ENCODE data around the gene OGFOD2.
"Not testable (repeated sequence)": the region's sequence is repeated elsewhere in the genome, so short reads cannot be mapped to it uniquely, and the experiment has no call there.

The OGFOD2 gene

DNA sequence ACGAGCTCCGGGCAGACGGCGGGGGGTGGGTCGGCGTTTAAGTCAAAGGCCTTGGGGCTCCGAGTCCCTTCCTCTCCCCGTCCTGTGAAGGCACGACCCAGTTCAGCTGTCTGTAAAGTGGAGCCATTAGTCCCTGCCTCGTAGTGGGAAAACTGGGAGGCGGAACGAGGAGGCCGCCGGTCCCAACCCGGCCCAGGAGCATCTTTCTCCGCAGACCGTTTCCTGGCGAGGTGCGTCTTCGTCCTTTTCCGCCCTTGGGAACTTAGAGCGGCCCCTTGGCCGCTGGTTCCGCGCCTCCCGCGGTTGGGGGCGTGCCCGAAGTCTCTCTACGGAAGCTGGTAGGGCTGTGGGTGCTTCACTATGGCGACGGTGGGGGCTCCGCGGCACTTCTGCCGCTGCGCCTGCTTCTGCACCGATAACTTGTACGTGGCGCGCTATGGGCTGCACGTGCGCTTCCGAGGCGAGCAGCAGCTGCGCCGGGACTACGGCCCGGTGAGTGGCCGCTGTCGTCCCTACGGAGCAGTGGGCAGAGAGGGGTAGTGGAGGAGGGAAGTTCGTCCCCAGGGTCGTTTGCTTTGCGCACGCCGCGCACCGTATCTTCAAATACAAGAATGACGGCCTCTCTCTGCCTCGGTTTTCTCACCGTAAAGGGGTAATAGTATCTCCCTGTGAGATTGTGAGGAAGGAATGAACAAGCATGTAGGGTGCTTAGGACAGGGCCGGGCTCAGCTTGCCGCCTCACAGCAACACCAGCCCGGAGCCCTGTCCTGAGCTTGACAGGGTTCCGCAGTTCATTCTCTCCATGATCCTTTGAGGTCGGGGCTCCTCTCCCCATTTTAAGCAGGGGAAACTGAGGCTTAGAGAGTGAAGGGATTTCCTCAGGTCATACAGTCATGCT is at the start of gene OGFOD2:
TSS of gene OGFOD2 (plus strand) at position 353 of the 898 bp plus-strand sequence. CDS start at position 361, 8 bp downstream.
- DNase-seq = peak; percentile 95

- DNase-seq = no peak
Measured at GRCh38 chr12:122927756-122928403, 47.2 kb upstream of the OGFOD2 start.

GRCh38 chr12:122928404-122929147 is 46.5 kb upstream of the OGFOD2 start:
- no peak for DNase-seq

DNA sequence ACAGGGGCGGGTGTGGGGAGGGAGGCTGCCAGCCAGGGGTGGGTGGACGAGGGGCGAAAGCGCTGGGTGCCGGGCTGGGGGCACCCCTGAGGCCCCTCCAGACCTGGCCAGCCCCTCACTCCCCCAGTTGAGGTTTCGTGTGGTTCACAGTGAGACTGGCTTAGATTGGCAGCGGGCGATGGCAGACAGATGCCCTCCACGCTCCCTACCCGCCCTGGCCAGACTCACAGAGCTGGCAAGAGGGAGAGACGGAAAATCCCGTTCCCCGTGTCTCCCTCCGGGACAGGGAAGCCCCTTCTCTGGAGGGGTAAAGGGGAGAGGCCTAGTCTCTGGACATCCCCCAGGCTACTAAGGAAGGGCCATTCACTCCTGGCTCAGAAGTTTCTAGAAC is 45.9 kb upstream of the OGFOD2 start:
- no peak for DNase-seq

- DNase-seq = no peak
Measured at GRCh38 chr12:122929812-122930211, 45.2 kb upstream of the OGFOD2 start.

GRCh38 chr12:122932207-122932606 is 42.8 kb upstream of the OGFOD2 start:
- no peak for DNase-seq

GRCh38 chr12:122934722-122935121 is 40.3 kb upstream of the OGFOD2 start:
- DNase-seq = no peak

- no peak for DNase-seq
Measured at GRCh38 chr12:122935318-122935717, 39.7 kb upstream of the OGFOD2 start.

DNA sequence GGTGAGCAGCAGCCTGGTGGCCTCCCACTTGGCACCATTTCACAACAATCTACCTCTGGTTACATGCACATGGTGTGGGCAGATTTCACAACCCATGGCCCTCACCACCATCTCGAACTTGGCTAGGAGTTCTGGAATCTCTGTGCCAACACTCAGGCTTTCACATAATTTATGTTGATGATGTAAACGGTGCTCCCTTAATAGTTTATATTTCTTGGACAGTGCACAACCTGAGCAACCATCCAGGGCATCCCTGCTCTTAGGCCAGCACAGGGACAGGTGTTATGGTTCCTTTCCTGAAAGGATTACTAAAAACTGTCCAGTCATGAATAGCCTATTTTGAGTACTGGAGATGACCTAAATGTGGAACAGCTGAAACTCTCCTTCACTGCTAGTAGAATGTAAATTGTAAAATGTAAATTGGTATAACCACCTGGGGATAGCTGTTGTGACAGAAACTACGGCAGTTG is 37.4 kb upstream of the OGFOD2 start:
- DNase-seq = no peak

GRCh38 chr12:122939125-122939524 is 35.9 kb upstream of the OGFOD2 start:
- DNase-seq = no peak

DNA sequence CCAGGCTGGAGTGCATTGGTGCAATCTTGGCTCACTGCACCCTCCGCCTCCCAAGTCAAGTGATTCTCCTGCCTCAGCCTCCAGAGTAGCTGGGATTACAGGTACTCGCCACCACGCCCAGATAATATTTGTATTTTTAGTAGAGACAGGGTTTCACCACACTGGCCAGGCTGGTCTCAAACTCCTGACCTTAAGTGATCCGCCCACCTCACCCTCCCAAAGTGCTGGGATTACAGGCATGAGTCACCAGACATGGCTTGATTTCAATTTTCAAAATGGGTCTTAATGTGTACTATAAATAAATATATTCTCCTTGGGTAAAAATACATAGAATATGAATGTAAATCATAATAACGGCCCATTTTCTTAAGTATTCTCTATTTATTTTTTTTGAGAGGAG is 33.7 kb upstream of the OGFOD2 start:
- not testable (repeated sequence) for DNase-seq

GRCh38 chr12:122942637-122943036 is 32.4 kb upstream of the OGFOD2 start:
- no peak for DNase-seq

- no peak for DNase-seq
Measured at GRCh38 chr12:122943196-122943595, 31.8 kb upstream of the OGFOD2 start.

DNA sequence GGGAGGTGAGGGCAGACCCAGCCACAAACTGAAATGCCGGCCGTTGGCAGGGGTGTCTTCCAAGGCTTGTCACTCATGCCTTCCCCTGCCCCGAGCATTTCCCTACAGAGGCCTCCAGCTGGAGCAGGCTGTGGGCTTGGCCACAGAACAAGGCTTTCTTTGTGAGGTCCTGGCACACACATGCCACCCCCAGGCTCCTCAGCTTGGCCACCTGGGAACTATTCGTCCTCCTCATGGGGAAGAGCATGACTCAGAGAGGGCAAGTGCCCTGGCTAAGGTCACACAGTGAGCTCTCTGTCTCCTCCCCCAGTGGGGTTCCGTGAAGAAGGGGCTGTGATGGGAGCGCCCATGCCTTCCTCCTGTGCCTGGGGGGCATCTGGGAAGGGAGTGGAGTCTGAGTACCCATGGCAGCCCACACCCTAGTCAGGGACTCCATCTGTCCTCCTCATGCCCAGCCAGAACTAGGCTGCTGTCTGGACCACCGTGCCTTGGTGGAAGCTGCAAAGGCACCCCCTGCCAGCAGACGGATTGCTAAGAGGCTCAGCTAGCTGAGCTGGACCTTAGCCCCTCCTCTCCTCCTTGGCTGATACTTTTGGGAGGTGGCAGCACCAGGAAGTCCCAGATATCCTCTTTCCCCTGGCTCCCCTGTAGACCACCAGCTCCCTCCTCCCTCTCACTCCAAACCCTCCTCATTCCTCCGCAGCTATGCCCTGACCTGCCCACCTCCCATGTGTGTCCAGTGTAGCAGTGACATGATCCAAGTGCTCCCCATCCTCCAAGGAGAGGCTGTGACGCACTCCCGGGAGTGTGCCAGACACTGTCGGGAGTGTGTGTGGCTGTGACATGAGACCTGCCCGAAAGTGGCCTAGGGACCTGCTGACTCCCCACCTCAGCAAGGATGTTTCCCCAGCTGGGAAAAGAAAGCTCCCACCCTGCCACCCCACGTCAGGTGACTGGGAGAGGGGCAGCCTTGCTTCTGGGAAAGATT is 30.1 kb upstream of the OGFOD2 start:
- no peak for DNase-seq

GRCh38 chr12:122946690-122947341 is 28.2 kb upstream of the OGFOD2 start:
- peak; percentile 92 for DNase-seq

GRCh38 chr12:122947352-122947792 is 27.7 kb upstream of the OGFOD2 start:
- no peak for DNase-seq

DNA sequence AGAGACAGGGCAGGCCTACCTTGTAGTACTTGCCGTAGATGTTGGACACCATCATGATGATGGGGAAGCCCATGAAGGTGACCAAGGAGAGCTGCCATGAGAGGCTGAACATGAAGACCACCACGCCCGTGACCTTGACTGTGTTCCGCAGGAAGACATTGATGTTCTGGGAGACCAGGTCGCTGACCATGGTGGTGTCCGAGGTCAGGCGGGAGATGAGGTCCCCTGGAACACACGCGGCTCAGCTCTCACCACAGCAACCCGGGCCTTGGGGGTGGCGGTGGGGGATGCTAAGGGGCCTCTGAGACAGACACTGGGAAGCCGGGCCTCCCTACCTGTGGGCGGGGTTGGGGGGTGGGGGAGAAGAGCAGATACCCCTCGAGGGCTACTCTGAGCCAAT is 26.4 kb upstream of the OGFOD2 start:
- DNase-seq = no peak

- no peak for DNase-seq
Measured at GRCh38 chr12:122949405-122949804, 25.6 kb upstream of the OGFOD2 start.

DNA sequence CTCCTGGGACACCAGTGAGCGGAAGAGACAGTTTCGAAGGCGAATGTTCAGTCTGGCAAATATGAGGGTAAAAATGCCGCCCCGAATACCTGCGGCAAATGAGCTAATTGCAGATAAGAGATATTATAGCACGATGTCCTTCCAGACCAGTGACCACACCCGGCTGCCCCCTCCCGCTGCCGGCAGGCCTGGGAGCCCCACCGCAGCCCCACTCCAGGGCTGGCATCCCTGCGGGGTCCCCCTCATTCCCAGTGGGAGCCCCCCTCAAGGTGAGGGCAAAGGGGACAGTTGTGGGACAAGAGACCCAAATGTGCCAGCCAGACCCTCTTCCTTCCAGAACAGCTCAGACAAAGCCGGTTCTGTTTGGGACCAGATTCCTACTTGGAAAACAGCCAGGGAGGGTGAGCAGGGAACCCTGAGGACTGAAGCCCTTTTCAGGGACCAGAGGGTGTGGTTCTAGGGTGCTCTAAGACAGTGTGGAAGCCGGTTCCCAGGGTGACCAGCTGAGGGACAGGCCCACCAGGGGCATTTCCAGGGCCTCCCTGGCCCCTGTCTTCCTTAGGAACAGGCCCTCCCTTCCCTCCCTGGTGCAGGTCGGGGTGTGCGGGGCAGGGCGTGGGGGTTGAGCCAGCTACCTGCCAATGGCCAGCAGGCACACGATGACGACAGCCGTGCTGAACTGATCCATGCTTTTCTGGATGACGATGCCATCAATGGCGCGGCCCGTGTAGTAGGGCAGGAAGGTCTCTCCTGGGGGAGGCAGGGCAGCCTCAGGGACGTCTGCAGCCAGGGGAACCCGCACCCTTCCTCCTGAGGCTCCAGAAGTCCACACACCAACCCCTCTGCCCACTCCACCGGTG is 25.0 kb upstream of the OGFOD2 start:
- DNase-seq = no peak

DNA sequence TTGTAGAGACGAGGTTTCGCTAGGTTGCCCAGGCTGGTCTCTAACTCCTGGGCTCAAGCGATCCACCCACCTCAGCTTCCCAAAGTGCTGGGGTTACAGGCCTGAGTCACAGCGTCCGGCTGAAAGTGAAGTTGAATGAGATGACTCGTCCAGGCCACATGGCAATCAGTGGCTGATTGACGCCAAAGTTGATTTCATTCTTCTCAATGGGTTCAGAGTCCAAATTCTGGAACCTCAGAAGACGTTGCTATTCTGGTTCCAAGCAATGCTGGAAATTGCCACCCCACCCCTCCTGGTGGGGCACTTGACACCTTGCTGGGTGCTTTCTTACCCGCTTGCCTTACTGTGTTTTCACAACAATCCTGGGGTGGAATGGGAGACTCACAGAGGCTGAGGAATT is 23.6 kb upstream of the OGFOD2 start:
- peak; percentile 38 for DNase-seq
